Activated CD8-positive, alpha-beta T cell treated with anti-CD3 and anti-CD28 coated beads for 36 hours (primary cell): ENCODE results near the gene PDE5A. TPM values are rescaled to one million over a fixed set of nuclear protein-coding genes. Genes with fewer than 3 reads are reported as not detected.
"Not testable (repeated sequence)": the region's sequence is repeated elsewhere in the genome, so short reads cannot be mapped to it uniquely, and the experiment has no call there.

Experiments
- ATAC-seq: fragments of 200-7000 bp; cut with Tn5 transposase; one replicate; pipeline ENCODE4 v1.10.0; 2021; ENCODE audit warnings: mild to moderate bottlenecking, moderate library complexity
- CTCF ChIA-PET: fragments of 350-600 bp; sonication (Branson Sonifier 250); formaldehyde crosslinking; loops from one replicate; lab custom pipeline; 2021; ENCODE audit warnings: antibody characterized with exemption; lab: Charles Lee
- POLR2A ChIA-PET: fragments of 350-600 bp; sonication (Branson Sonifier 250); formaldehyde crosslinking; loops from one replicate; lab custom pipeline; 2021; ENCODE audit warnings: antibody characterized with exemption; lab: Charles Lee
- DNase-seq: peaks from one replicate; pipeline ENCODE4 v3.0.0-alpha.2; 2020
- H3K27ac Mint-ChIP-seq: one replicate; pipeline ENCODE4 v1.8.0; 2021; ENCODE audit warnings: mild to moderate bottlenecking, mixed read lengths
- H3K27me3 Mint-ChIP-seq: one replicate; pipeline ENCODE4 v1.8.0; 2021; ENCODE audit warnings: mixed read lengths
- H3K36me3 Mint-ChIP-seq: one replicate; pipeline ENCODE4 v1.8.0; 2021; ENCODE audit warnings: low read depth, mixed read lengths
- H3K4me1 Mint-ChIP-seq: one replicate; pipeline ENCODE4 v1.8.0; 2021; ENCODE audit warnings: low read depth, mixed read lengths
- H3K4me3 Mint-ChIP-seq: one replicate; pipeline ENCODE4 v1.8.0; 2021; ENCODE audit warnings: mild to moderate bottlenecking, moderate library complexity, mixed read lengths
- H3K9me3 Mint-ChIP-seq: one replicate; pipeline ENCODE4 v1.8.0; 2021; ENCODE audit warnings: mixed read lengths
- intact Hi-C: fragments of 100-400 bp; cut with micrococcal nuclease; formaldehyde crosslinking; loops from one replicate; pipeline ENCODE4 v1.10.0; 2022
- total RNA-seq, 2 experiments: library from RNA; stranded (reverse); gene quantifications; one replicate each; pipeline ENCODE4 v1.2.3, GENCODE V29; 2021

Gene PDE5A
- total RNA-seq, 2 experiments from 2014 or later, result 0.22 to 0.32 TPM

DNA sequence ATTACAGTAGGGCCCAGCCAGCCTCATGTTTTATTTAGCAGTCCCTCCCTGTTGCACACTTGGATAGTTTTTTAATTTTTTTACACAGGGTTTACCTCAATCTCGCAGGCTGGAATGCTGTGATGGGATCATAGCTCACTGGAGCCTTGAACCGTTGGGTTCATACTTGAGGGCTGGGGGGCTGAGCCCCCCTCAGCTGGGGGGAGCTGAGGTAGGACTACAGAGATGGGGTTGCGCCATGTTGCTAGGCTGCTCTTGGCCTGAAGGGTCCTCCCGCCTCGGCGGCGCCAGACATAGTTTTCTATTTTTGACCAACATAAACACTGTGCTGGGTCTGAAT, 174.5 kb downstream of the PDE5A start:
- not testable (repeated sequence) for H3K9me3 Mint-ChIP-seq, H3K4me1 Mint-ChIP-seq, H3K36me3 Mint-ChIP-seq, DNase-seq, H3K27me3 Mint-ChIP-seq
- Mint-ChIP-seq H3K4me3 (peak overlapping the region; percentile 92), H3K27ac (peak overlapping the region; percentile 99)
- intact Hi-C loops, result loop anchor here (10.0 kb wide), 1 partner anchor 139 kb away; no protein-coding TSS in a partner anchor
- ChIA-PET CTCF (interaction anchor here (0.7 to 0.8 kb wide), 2 partner anchors 159 to 413 kb away, joined by 3 to 5 read pairs; no protein-coding TSS in a partner anchor), POLR2A (interaction anchor here (0.7 to 1.7 kb wide), 2 partner anchors 154 to 242 kb away, joined by 3 to 5 read pairs; a partner anchor contains a TSS)
- ATAC-seq, result peak; percentile 19

DNA sequence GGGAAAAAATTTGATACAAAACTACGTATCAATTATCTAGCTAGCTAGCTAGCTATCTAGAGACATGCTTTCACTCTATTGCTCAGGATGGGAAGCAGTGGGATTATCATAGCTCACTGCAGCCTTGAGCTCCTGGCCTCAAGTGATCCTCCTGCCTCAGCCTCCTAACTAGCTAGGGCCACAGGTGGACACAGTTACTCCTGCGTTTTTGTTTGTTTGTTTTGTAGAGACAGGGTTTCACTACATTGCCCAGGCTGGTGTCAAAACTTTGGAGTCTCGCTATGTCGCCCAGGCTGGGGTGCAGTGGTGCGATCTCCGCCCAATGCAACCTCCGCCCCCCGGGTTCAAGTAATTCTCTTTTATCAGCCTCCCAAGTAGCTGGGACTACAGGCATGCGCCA, 175.3 kb downstream of the PDE5A start:
- H3K27me3 Mint-ChIP-seq, ATAC-seq, DNase-seq, H3K9me3 Mint-ChIP-seq, H3K4me1 Mint-ChIP-seq, H3K36me3 Mint-ChIP-seq, CTCF ChIA-PET: not testable (repeated sequence)
- peak overlapping the region; percentile 92 for H3K4me3 Mint-ChIP-seq
- intact Hi-C loops, result loop anchor here (10.0 kb wide), 1 partner anchor 138 kb away; no protein-coding TSS in a partner anchor
- peak overlapping the region; percentile 80 for H3K27ac Mint-ChIP-seq
- POLR2A ChIA-PET, result interaction anchor here (1.7 kb wide), 1 partner anchor 153 kb away, joined by 5 read pairs; a partner anchor contains a TSS

DNA sequence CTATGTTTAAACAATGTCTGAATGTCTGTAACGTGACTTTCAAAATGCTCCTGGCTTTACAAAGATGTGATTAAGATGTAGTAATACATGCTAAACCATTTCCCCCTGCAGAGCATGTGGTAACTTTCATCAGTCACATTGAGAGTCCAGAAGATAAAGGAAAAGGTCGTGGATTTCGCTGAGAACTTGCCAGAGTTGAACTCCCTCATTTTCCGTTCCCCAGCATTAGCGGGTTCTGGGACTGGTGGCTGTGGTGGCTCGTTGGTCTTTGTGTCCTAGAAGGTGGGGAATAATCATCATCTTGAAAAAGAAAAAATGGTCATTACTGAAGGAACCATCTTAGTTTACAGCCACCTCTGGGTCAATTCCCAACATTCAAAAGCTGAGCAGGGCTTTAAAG, 178.8 kb downstream of the PDE5A start:
- POLR2A ChIA-PET, H3K27me3 Mint-ChIP-seq, H3K27ac Mint-ChIP-seq, ATAC-seq, H3K9me3 Mint-ChIP-seq, DNase-seq, H3K4me1 Mint-ChIP-seq, H3K36me3 Mint-ChIP-seq, H3K4me3 Mint-ChIP-seq, CTCF ChIA-PET: not testable (repeated sequence)
- intact Hi-C loops, result loop anchor here (10.0 kb wide), 1 partner anchor 135 kb away; no protein-coding TSS in a partner anchor
